GM12878 (cell line): ENCODE results near the gene IFI27L1. TPM values are rescaled to one million over a fixed set of nuclear protein-coding genes. Genes with fewer than 3 reads are reported as not detected.

ENCODE experiments used
- ATAC-seq: fragments of 200-7000 bp; cut with Tn5 transposase; 3 replicates; pipeline ENCODE4 v1.9.1; 2020; ENCODE audit warnings: mild to moderate bottlenecking, moderate library complexity
- BruUV-seq: library from RNA; stranded (reverse); fragments of 400-500 nt; replicated peaks from 2 replicates; lab custom pipeline; 2021; lab: Mats Ljungman, UMichigan
- CTCF ChIA-PET: fragments of 300-600 bp; sonication (Branson Sonifier 250); formaldehyde crosslinking; extraction: SDS; loops from one replicate; lab custom pipeline; 2021; ENCODE audit warnings: inconsistent platforms; lab: Yijun Ruan, JAX
- POLR2A ChIA-PET: fragments of 350-600 bp; formaldehyde crosslinking; extraction: SDS; loops from one replicate; lab custom pipeline; 2021; ENCODE audit warnings: inconsistent platforms; lab: Charles Lee
- RAD21 ChIA-PET: fragments of 300-600 bp; sonication (Branson Sonifier 250); formaldehyde crosslinking; loops from one replicate; lab custom pipeline; 2023; ENCODE audit warnings: antibody characterized with exemption; ENCODE audit not compliant: unreplicated experiment; lab: Charles Lee
- SMC1A ChIA-PET: fragments of 300-600 bp; sonication (Branson Sonifier 250); formaldehyde crosslinking; loops from one replicate; lab custom pipeline; 2023; ENCODE audit not compliant: unreplicated experiment, uncharacterized antibody; lab: Charles Lee
- DNase-seq: peaks from one replicate; pipeline ENCODE4 v3.0.0-alpha.2; 2011; ENCODE audit warnings: low read depth, low spot score
- FAIRE-seq: peaks from 3 replicates; lab custom pipeline; 2011; peaks lifted over from hg19 to GRCh38; lab: Jason Lieb, UNC
- H2AFZ ChIP-seq: 2 replicates; pipeline ENCODE4 v1.6.0; 2011; ENCODE audit warnings: low read depth, low read length, control low read depth; ENCODE audit not compliant: control insufficient read depth
- H3K27ac ChIP-seq: 2 replicates; pipeline ENCODE4 v1.5.1; 2011; ENCODE audit warnings: control low read depth; ENCODE audit not compliant: control insufficient read depth, insufficient read depth
- H3K27me3 ChIP-seq, 2 experiments: replicated peaks in 1 of 2; 2 replicates each; pipeline versions ENCODE4 v1.6.0 to v1.6.1; 2011; ENCODE audit warnings: low read length in 1 of 2; ENCODE audit not compliant: control insufficient read depth in 2 of 2, insufficient read depth in 2 of 2
- H3K36me3 ChIP-seq, 2 experiments: 2 replicates each; pipeline ENCODE4 v1.5.1; 2011; ENCODE audit warnings: low read length in 1 of 2; ENCODE audit not compliant: control insufficient read depth in 2 of 2, insufficient read depth in 2 of 2
- H3K4me1 ChIP-seq: 2 replicates; pipeline ENCODE4 v1.6.1; 2011; ENCODE audit warnings: mild to moderate bottlenecking, low read length, moderate library complexity, mixed read lengths; ENCODE audit not compliant: control insufficient read depth, insufficient read depth
- H3K4me2 ChIP-seq: 2 replicates; pipeline ENCODE4 v1.6.0; 2011; ENCODE audit warnings: control low read depth; ENCODE audit not compliant: control insufficient read depth, insufficient read depth
- H3K4me3 ChIP-seq: fragments of 200-600 bp; sonication (generic); 2 replicates; pipeline ENCODE4 v1.5.1; 2016
- H3K79me2 ChIP-seq: 2 replicates; pipeline ENCODE4 v1.6.0; 2011; ENCODE audit warnings: low read length; ENCODE audit not compliant: control insufficient read depth, insufficient read depth
- H3K9ac ChIP-seq: 2 replicates; pipeline ENCODE4 v1.8.0; 2011; ENCODE audit warnings: low read length, control low read depth, mixed read lengths; ENCODE audit not compliant: control insufficient read depth, insufficient read depth
- H3K9me3 ChIP-seq: replicated peaks from 3 replicates; pipeline ENCODE4 v1.5.1; 2011; ENCODE audit warnings: mild to moderate bottlenecking, low read length; ENCODE audit not compliant: control insufficient read depth, insufficient read depth
- H4K20me1 ChIP-seq: 2 replicates; pipeline ENCODE4 v1.6.0; 2011; ENCODE audit not compliant: control insufficient read depth, insufficient read depth
- DPF2 ChIP-seq: fragments of 450-650 bp; IDR thresholded peaks from 2 replicates; pipeline ENCODE4 v1.6.1; 2017; ENCODE audit warnings: mild to moderate bottlenecking
- E4F1 ChIP-seq: fragments of 450-650 bp; IDR thresholded peaks from 2 replicates; pipeline ENCODE4 v1.6.1; 2018; ENCODE audit warnings: borderline replicate concordance, mild to moderate bottlenecking; ENCODE audit not compliant: partially characterized antibody
- HDAC2 ChIP-seq: fragments of 200-600 bp; sonication (generic); IDR thresholded peaks from 2 replicates; pipeline ENCODE4 v1.6.1; 2017
- IRF4 ChIP-seq: IDR thresholded peaks from 2 replicates; pipeline ENCODE4 v1.6.1; 2011; ENCODE audit warnings: low read depth, low read length
- MEF2B ChIP-seq: fragments of 450-650 bp; IDR thresholded peaks from 2 replicates; pipeline ENCODE4 v1.6.1; 2018; ENCODE audit warnings: mild to moderate bottlenecking, moderate library complexity; ENCODE audit not compliant: partially characterized antibody, poor library complexity, severe bottlenecking
- MXI1 ChIP-seq: fragments of 150-350 bp; IDR thresholded peaks from 2 replicates; pipeline ENCODE4 v1.6.1; 2011; ENCODE audit warnings: low read depth, mild to moderate bottlenecking, inconsistent platforms, low read length, improper control_type of control experiment
- RB1 ChIP-seq: fragments of 450-650 bp; formaldehyde crosslinking; IDR thresholded peaks from 2 replicates; pipeline ENCODE4 v1.6.1; 2017; ENCODE audit warnings: mild to moderate bottlenecking, borderline replicate concordance
- RBBP5 ChIP-seq: fragments of 200-600 bp; sonication (generic); conservative IDR thresholded peaks from 2 replicates; pipeline ENCODE4 v1.6.1; 2016
- SMARCA5 ChIP-seq: fragments of 450-650 bp; IDR thresholded peaks from 2 replicates; pipeline ENCODE4 v1.6.1; 2017; ENCODE audit warnings: mild to moderate bottlenecking
- STAT3 ChIP-seq: IDR thresholded peaks from 2 replicates; pipeline ENCODE4 v1.6.1; 2011; ENCODE audit warnings: low read depth, low read length, improper control_type of control experiment
- USF2 ChIP-seq: IDR thresholded peaks from 2 replicates; pipeline ENCODE4 v1.6.1; 2011; ENCODE audit warnings: low read depth, low read length, improper control_type of control experiment, borderline replicate concordance
- ZNF622 ChIP-seq: fragments of 450-650 bp; IDR thresholded peaks from 2 replicates; pipeline ENCODE4 v1.6.1; 2017; ENCODE audit warnings: mild to moderate bottlenecking, inconsistent platforms
- ZNF687 ChIP-seq: fragments of 450-650 bp; IDR thresholded peaks from 2 replicates; pipeline ENCODE4 v1.6.1; 2017; ENCODE audit warnings: mild to moderate bottlenecking, moderate library complexity
- WGBS: methylation state at CpG from one replicate; pipeline ENCODE4 v1.1.6; 2016; ENCODE audit warnings: low lambda C conversion rate; ENCODE audit not compliant: insufficient replicate concordance, insufficient coverage; ENCODE audit errors: missing lambda C conversion rate; 5-methylcytosine and 5-hydroxymethylcytosine counted together
- in situ Hi-C: fragments of 300-500 bp; cut with MboI; formaldehyde crosslinking; loops from 9 replicates; pipeline ENCODE4 v1.14.3; 2018; ENCODE audit warnings: mixed read lengths
- intact Hi-C: fragments of 100-400 bp; cut with micrococcal nuclease; formaldehyde crosslinking; loops from one replicate; pipeline ENCODE4 v1.14.2; 2022; ENCODE audit not compliant: unreplicated experiment
- polyA plus RNA-seq, 11 experiments: library from polyadenylated mRNA; depleted of rRNA in 4 of 11; unstranded in 6 of 11; stranded (reverse) in 5 of 11; fragments of >200 nt; fragmentation: Nextera tagmentation in 4 of 11; fragmentation: Illumina TruSeq in 1 of 11; extraction: Ambion mirVana in 4 of 11; extraction: Trizol in 1 of 11; gene quantifications; 1 replicate in 1 of 11; 2 replicates in 10 of 11; pipeline versions ENCODE4 v1.2.1 to v1.2.3, GENCODE V29; 2011 to 2016; ENCODE audit warnings: inconsistent platforms in 2 of 11, missing spikeins in 2 of 11, low read depth in 1 of 11
- total RNA-seq, 4 experiments: library from RNA; depleted of rRNA in 3 of 4; stranded (reverse); fragments of >200 nt in 3 of 4; fragmentation: Illumina TruSeq in 1 of 4; extraction: Trizol in 1 of 4; gene quantifications; 2 replicates each; pipeline versions ENCODE4 v1.2.1 to v1.2.3, GENCODE V29; 2013 to 2021
- TF ChIP-seq, protein P1 (sequence below): fragments of 450-650 bp; IDR thresholded peaks from 2 replicates; pipeline ENCODE4 v1.6.1; 2017; ENCODE audit warnings: low read depth, mild to moderate bottlenecking, moderate library complexity
- TF ChIP-seq, protein P2 (sequence below): fragments of 450-650 bp; IDR thresholded peaks from 2 replicates; pipeline ENCODE4 v1.6.1; 2017; ENCODE audit warnings: mild to moderate bottlenecking

Gene IFI27L1
- total and polyA plus RNA-seq, 10 of the 15 experiments (the other 5 are each of a cell fraction or from before 2014, with no cell fraction given), result 17.4 to 38.8 (median 27.6) TPM

- CTCF ChIA-PET, result interaction anchor here (0.7 kb wide), 1 partner anchor 113 kb away, joined by 3 read pairs; the partner anchor contains the start of gene CCDC197
- no TSS peak for BruUV-seq
- RAD21 ChIA-PET, result interaction anchor here (0.8 kb wide), 1 partner anchor 22 kb away, joined by 3 read pairs; no protein-coding TSS in a partner anchor
- TF ChIP-seq HDAC2 (no peak), RB1 (no peak), DPF2 (no peak), STAT3 (no peak), MEF2B (no peak), SMARCA5 (no peak), IRF4 (no peak), MXI1 (no peak), RBBP5 (no peak), ZNF687 (no peak), ZNF622 (no peak), E4F1 (no peak), USF2 (no peak)
- TF ChIP-seq, protein P1, sequence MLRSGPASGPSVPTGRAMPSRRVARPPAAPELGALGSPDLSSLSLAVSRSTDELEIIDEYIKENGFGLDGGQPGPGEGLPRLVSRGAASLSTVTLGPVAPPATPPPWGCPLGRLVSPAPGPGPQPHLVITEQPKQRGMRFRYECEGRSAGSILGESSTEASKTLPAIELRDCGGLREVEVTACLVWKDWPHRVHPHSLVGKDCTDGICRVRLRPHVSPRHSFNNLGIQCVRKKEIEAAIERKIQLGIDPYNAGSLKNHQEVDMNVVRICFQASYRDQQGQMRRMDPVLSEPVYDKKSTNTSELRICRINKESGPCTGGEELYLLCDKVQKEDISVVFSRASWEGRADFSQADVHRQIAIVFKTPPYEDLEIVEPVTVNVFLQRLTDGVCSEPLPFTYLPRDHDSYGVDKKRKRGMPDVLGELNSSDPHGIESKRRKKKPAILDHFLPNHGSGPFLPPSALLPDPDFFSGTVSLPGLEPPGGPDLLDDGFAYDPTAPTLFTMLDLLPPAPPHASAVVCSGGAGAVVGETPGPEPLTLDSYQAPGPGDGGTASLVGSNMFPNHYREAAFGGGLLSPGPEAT, result no peak
- TF ChIP-seq, protein P2, sequence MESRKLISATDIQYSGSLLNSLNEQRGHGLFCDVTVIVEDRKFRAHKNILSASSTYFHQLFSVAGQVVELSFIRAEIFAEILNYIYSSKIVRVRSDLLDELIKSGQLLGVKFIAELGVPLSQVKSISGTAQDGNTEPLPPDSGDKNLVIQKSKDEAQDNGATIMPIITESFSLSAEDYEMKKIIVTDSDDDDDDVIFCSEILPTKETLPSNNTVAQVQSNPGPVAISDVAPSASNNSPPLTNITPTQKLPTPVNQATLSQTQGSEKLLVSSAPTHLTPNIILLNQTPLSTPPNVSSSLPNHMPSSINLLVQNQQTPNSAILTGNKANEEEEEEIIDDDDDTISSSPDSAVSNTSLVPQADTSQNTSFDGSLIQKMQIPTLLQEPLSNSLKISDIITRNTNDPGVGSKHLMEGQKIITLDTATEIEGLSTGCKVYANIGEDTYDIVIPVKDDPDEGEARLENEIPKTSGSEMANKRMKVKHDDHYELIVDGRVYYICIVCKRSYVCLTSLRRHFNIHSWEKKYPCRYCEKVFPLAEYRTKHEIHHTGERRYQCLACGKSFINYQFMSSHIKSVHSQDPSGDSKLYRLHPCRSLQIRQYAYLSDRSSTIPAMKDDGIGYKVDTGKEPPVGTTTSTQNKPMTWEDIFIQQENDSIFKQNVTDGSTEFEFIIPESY, result no peak
Observed at GRCh38 chr14:94109915-94110250, 28.8 kb downstream of the IFI27L1 start.

More at GRCh38 chr14:94109915-94110250, 28.8 kb downstream of the IFI27L1 start:
- ChIA-PET POLR2A (no interaction called here), SMC1A (no interaction called here)
- WGBS, result 50% methylated on average over 2 of the region's 2 CpGs
- Histone ChIP-seq H3K9ac (no peak overlapping the region), H3K27me3 (peaks cover 1 to 2% of the 10 kb centered on the region in 2 experiments; a peak in 2 of 4 replicates), H3K4me3 (no peak overlapping the region), H4K20me1 (no peaks in the 10 kb centered on the region), H3K27ac (no peak overlapping the region), H3K9me3 (no peaks in the 10 kb centered on the region), H3K4me1 (no peaks in the 10 kb centered on the region), H2AFZ (no peak overlapping the region; the same call in 1 of the 2 replicates), H3K79me2 (no peaks in the 10 kb centered on the region), H3K36me3 (no peaks in the 10 kb centered on the region), H3K4me2 (no peak overlapping the region)
- intact Hi-C loops (no loop called here), in situ Hi-C loops (no loop called here)
- ATAC-seq (no peak), FAIRE-seq (no peak), DNase-seq (no peak)
